NCI-H774 (cell line): ENCODE results near the gene C16orf74.

Source experiments
- DNase-seq: peaks from one replicate; lab custom pipeline; 2025; lab: John Stamatoyannopoulos, UW

C16orf74 gene

DNA sequence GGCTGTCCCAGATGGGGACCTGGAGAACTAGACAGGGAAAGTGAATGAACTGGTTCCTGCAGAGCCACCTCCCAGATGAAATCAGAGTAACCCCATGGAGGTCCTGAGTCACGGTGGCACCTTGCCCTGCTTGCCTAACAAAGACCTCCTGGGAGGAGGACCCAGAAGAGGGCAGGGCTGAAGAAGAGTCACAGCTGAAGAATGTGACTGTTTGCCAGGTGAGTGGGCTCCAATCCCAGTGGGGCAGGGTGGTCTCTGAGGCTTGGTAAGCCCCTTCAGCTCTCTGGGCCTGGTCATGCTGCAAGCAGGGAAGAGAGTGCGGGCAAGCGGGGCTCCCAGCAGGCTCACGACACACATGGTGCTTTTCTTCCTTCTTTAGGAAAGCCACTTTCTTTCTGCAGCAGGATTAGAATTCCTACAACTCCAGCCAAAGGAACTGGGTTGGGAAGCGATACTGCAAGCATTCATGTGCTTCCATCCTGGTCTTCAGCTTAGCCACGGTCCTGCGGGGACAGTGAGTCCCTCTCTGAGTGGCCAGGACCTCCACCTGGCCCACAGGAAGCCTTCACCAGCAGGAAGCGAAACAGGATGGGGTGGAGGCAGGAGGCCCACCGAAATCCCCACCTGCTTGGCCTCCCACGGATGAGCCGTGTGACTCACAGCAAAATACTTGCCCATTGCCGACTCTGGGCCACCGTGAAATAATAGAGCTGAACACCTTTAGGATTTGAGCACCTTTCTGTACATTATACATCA, 4.3 kb downstream of the C16orf74 start:
- no peak for DNase-seq

DNA sequence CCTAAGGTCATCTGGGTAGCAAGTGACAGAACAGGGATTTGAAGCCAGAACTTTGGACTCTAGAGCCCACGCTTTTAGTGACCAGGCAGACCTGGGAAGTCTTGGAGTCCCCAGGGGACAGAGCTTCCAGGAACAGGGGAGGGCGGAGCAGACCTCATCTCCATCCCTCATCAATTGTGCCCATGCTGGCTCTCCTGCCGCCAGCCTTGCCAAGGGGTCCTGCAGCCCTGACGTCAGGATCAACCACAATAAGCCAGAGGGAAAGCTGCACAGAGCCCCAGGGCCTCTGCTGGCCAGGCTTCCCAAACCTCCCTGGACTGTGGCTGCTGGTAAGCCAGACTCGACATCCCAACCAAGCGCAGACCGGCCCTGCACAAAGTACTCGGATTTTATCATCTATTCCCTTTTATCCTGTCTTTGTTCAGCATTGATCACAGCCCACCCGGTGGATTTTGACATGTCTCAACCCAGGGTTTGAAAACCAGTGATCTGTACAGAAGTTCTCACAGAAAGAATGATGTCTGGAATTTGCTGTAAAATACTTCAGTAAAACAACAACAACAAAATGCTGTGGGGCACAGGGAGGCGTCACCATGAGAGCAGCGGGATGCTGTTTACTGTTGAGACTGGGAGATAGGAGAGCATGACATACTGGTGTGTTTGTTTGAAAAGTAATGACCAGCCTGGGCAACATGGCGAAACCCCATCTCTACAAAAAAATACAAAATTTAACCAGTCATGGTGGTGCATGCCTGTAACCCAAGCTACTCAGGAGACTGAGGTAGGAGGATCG, 11.8 kb downstream of the C16orf74 start:
- DNase-seq = no peak

DNA sequence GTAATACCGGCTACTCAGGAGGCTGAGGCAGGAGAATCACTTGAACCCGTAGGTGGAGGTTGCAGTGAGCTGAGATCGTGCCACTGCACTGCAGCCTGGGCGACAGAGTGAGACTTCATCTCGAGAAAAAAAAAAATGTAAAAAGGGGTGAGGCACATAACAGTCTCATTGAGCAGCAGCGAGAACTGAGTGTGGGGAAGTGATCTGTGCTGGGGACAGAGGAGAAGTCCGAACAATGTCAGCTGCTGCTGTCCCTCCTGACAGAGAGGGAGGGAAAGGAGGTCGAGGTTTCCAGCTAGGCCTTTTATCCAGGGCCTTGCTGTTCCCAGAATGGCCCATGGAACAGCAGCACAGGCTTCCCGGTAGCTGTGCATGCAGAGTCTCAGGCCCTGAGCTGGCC, 14.0 kb downstream of the C16orf74 start:
- no peak for DNase-seq

DNA sequence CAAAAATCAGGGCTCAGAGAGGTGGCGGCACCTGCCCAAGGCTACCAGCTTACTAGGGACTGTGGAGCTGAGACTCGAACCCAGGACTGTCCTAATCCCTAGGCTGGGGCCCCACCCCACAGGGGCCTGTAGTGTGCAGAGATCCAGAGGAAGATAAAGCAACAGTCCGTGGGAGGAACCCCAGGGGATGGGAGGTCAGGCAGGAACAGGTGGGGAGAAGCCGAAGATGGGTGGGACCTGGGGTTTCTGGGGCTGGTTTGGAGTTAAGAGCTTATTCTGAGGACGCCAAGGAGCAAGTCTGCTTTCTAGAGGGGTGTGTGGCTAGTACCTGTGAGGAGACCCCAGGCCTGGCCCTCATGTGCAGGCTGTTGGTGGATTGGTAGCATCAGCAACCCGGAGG, 14.9 kb downstream of the C16orf74 start:
- DNase-seq = no peak

DNA sequence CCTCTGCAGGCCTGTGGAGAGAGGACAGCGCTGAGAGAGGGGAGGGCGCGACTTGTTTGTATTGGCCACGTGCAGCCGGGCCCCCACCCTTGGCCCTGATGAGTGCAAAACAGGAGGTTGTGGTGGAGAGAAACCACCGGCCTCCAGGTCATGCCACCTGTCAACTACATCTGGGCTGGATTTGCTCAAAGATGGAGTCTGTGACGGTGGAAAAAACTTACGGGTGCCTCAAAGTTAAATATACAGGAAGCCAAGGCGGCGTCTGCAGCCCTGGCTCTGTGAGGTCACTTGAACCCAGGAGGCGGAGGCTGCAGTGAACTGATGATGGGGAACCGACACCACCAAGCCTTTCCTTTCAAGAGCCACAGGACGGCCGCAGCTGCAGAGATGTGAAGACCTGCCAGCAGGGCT, 15.7 kb downstream of the C16orf74 start:
- no peak for DNase-seq

DNA sequence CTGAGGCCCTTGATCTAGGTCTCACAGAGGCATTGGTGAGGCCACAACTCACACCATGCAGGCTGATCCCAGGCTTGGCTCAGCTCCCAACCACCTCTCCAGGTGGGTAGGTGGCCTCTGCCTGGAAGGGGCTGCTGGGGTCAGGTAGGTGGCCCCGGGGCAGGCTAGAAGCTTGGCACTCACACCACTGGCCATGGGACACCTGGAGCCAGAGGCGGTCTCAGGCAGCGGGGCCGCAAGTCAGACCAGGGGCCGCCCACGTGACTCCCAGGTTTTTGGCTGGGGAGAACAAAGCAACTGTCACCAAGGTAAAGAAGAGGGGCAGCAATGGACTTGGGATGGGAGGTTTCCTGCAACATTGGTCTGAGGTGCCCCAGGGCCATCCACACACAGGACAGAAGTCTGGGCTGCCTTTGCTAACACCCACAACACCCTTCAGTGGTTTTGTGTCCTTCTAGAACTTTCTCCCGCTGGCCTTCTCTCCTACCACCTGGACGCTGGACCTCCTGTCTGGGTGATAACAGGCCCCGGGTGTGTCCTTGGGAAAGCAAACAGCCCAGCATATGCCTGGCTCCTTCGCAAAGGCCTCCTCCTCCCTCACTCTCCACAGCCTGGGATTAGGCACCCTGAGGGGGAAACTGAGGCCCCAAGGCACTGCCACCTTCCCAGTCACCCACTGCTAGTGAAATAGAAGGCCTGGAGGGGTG, 16.4 kb downstream of the C16orf74 start:
- DNase-seq = no peak

DNA sequence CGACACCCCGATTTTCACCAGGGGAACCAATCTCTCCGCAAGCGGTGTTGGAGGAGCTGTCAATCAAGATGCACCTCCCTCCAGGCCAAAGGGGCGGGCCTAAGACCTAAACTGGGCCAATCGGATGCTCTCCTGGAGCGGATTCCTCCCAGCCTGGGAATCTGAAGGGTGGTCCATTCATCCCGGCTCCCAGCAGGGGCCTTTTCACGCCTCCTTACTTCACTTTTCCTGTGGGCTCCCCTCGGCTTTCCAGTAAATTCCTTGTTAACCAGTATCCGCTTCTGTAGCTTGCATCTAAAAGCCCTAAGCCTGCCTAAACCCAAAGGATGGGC, 17.1 kb downstream of the C16orf74 start:
- no peak for DNase-seq

DNA sequence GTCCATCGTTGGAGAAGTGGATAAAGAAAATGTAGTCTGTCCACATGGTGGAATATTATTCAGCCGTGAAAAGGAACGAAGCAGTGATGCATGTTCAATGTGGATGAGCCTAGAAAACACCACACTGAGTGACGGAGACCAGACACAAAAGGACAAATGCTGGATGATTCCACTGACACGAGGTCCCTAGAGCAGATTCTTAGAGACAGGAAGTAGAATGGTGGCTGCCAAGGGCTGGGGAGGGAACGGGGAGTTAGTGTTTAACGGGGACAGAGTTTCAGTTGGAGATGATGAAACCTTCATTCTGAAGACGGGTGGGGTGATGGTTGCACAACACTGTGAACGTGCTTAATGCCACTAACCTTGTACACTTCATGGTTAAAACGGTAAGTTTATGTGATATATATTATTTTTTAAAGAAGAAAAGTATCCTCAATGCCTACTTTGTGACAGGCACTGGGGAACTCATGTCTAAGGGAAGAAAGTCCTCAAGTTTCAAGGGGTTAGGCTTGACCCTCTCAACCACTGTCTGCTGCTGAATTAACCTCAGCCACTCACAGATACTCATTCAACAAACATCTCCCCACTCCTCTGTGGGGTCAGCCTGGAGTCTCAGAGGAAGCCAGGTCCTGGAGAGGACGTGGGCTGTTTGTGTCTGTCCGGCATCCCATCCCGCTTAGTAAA, 17.6 kb downstream of the C16orf74 start:
- no peak for DNase-seq

DNA sequence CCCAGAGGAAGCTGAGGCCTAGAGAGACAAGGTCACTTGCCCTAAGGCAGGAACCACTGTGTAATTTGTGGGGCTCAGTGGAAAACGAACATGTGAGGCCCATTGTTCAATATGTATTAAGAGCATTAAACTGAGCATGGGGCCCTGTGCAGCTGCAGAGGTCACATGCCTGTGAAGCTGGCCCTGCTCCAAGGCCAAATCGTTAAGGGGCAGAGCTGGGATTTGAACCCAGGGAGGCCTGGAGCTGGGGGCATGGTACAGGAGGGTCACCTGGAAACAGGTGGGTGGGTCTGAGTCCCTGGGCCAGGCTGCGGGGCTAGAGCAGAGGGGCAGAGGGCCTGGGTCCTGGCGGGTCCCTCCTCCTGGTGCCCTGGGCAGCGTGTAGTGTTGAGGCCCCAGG, 19.7 kb downstream of the C16orf74 start:
- DNase-seq = no peak

DNA sequence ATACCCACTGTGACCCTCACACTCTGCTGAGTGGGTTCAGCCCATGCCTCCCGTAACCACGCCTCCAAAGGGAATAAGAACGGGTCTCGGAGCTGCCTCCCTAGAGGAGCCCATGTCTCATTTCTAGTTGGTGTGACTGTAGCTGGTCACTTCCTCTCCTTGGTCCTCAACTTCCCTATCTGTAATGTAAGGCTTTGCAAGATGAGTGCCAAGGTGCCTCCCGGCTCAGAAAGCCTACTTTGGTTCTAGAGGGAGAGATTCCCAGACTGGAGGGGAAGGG, 20.8 kb downstream of the C16orf74 start:
- DNase-seq = no peak

DNA sequence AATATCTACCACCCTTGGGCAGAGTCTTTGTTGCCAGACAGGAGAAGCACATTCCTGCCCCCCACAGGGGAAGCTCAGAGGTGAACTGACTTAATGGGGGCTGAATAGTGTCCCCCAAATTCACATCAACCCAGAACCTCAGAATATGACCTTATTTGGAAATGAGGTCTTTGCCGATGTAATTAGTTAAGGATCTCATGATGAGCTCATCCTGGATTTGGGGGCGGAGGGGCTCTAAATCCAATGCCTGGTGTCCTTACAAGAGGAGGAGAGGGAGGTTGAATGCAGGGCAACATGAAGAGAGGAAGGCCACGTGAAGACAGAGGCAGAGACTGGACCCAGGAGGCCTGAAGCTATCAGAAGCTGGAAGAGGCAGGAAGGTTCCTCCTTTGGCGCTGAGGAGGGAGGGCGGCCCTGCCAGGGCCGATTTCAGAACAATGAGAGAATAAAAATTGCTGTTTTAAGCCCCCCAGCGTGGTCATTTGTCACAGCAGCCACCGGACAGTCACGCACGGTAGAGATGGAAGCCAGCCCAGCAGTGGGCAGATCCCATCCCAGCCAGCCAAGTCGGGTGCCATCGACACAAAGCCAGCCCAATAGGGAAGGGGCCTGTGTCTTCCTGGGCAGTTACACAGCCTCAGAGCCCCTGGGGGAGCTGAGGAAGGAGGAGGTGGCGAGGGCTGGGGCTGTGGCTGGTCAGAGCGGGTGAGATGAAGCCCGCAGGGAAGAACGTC, 21.3 kb downstream of the C16orf74 start:
- no peak for DNase-seq

DNA sequence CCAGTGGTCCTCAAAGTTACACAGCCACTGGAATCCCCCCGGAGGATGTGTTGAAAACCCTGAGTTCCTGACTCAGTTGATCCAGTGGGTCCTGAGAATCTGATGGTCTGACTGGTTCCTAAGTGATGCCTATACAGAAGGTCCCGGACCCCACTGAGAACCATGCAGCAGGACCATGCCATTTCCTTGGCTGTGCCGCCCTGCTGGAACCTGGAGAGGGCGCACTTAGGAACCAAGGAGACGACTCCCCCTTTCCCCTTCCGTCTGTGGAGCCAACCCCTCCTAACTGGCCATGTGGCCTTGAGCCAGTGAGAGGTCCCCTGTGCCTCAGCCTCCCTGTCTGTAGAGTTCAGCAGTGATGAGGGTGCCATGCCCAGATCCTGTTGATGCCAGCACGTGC, 22.0 kb downstream of the C16orf74 start:
- DNase-seq = no peak

DNA sequence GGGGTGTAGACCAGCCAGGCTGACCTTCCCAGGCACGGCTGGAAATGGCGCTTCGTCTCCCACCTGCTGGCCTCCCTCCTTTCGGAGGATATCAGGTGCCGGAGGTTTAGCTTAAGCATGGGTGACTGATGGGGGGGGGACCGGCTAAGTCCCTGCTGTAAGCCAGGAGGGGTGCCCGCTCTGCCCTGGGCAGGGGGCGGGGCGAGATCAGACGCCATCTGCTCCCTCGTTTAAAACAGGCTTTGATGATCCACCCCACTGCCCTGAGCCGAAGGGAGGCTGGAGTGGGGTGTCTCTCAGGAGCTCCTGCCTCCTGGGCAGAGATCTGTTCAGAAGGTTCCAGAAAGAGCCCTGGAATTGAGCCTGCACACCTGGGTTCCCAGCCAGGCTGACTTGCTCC, 26.0 kb downstream of the C16orf74 start:
- DNase-seq = no peak

DNA sequence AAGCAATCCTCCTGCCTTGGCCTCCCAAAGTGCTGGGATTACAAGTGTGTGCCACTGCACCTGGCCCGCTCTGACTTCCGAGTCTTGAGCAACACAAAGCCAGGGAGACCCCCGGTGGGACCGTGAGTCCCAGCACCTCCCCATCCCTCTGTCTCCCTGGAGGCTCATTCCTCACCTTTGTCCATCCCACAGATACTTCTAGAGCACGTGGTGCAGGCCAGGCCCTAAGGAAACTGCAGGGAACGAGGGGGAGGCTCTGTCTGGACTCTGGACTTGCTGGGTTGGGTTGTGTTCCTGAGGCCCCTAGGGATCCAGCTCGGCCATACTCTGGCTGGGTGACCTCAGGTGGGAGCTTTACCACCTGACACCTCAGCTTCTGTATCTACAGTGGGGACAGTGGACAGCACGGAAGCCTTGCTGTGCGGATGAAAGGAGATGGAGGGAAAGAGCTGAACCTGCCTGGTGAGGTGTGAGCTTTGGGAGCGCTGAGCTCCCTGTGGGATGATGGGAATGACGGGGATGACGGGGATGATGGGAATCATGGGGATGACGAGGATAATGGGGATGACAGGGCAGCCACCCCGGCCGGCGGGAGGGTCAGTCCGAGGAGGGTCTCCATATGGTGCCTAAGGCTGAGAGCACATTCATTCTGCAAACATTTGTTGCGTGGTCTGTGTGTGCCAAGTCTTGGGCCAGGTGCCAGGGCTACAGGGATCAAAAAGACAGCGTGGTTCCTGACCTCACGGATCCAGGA, 26.6 kb downstream of the C16orf74 start:
- no peak for DNase-seq

DNA sequence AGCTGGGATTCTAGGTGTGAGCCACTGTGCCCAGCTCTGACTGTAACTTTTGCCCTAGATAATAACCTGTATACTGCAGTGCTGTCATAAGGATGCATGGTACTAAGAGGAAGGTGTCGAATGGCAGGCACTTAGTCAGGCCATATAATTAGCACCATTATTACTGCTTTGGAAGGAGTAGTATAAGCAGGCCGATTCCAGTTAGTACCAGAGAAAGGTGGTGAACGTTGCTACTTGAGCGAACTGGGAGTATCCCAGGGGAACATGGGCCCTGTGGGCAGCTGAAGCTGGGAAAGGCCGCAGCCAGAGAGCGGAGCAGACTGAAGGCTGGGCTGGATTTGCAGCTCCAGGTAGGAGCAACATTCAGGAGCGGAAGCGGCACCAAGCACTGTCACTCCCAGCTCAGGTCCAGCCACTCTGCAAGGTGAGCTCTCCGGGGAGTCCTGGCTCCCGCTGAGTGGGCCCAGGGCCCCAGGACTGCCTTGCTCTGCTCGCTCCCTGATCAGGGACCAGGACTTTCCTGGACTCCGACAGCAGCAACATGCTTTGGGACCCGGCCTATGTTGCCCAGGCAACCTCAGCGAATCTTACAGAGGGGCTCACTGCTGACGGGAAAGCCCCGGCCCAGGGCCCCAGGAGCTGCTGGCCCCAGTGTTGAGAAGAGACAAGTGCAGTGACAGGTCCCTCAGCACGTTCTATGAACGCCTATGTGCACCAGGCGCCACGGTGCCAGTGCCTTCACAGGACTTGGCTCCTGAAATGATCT, 28.6 kb downstream of the C16orf74 start:
- DNase-seq = no peak

DNA sequence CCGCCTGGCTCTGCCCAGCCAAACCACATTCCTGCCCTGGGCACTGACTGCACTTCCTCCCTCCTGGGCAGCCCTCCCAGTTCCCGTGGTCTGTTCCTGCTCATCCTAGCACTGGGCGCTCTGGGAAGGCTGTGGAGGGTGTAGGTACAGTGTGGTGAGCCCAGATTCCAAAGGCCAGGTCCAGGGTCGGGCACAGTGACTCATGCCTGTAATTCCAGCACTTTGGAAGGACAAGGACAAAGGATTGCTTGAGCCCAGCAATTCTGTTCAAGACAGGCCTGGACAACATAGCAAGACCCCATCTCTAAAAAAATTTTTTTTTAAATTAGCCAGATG, 30.6 kb downstream of the C16orf74 start:
- DNase-seq = no peak

DNA sequence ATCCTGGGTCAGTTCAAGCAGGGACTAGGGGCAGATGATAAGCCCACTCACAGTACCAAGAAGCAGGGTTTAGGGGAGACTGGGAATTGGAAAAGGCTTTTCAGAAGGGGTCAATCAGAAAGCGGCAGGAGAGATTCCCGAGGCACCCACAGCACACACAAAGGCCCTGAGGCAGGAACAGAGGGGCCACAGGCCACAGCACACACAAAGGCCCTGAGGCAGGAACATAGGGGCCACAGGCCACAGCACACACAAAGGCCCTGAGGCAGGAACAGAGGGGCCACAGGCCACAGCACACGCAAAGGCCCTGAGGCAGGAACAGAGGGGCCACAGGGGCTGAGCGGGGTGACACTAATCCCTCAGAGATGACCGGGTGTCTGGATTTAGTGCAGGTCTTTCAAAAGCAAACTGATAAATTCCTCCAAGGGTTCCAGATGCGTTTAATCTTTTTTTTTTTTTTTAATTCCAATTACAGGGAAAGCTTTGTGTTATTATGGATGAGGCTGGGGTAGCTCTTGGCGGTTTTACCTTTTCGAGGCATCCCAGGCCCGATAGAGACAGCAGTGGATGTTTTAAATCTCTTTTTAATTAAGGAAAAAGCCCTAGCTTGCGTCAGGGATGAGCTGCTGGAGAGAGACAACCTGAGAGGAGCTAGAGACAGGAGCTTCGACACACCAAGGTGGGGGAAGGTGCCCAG, 31.1 kb downstream of the C16orf74 start:
- DNase-seq = no peak

DNA sequence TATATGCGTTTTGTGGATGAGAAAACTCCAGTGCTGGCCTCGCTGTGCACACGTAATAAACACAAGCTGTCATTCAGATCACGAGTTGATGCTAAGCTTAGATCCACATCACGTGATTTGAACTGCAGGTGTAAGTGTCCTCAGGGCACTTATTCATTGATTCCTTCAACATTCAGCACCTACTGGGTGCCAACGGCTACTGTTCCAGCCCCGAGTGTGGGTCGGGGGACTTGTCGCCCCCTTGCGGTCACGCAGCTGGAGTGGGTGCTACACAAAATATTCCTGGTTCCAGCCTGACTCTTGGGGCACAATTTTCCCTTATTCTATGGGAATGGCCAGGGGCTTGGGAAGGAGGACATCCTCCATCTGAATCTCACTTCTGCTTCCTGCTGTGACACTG, 32.2 kb downstream of the C16orf74 start:
- DNase-seq = no peak

DNA sequence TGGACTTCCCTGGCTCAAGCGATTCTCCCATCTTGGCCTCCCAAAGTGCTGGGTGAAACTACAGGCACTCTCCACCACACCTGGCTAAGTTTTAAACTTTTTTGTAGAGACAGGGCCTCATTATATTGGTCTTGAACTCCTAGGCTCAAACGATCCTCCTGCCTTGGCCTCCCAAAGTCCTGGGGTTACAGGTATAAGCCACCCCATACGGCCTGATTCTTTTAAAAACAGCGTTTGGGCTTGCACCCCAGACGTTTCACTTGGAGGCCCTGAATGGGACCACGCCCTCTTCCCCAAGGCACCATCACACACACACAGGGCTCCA, 32.8 kb downstream of the C16orf74 start:
- DNase-seq = no peak
